ENCODE data around the gene RUNX2.

GRCh38 chr6:45450831-45451230, 122.7 kb downstream of the RUNX2 start:
- TF ChIP-seq EZH2phosphoT487 (IDR thresholded peaks at IDR 0.05), result no peak
- TF ChIP-seq CTCF (IDR thresholded peaks at IDR 0.05), result no peak
